ENCODE measurements around the gene ETV4. TPM values are rescaled to one million over a fixed set of nuclear protein-coding genes. Genes with fewer than 3 reads are reported as not detected.

ETV4 gene
- total and polyA plus RNA-seq, 2 donors (not counting 1 experiment from before 2014, with no cell fraction given), result 0.33 to 1.8 TPM

- no peak overlapping the region for H2AFZ ChIP-seq (ENCODE audit: low read length)
- no peak for DNase-seq (ENCODE audit: low read depth in 2 of 2)
- H4K20me1 ChIP-seq (ENCODE audit: control insufficient read depth, extremely low read depth, insufficient read depth, low read length), result no peaks in the 10 kb centered on the region
- no peak overlapping the region for H3K9ac ChIP-seq (ENCODE audit: insufficient read depth, low read length)
- no peaks in the 10 kb centered on the region for H3K79me2 ChIP-seq (ENCODE audit: control insufficient read depth, insufficient read depth, low read length)
- H3K36me3 ChIP-seq (ENCODE audit: control insufficient read depth, insufficient read depth, low read length), result no peaks in the 10 kb centered on the region
- H3K9me3 ChIP-seq (ENCODE audit: control insufficient read depth, insufficient read depth, low read depth, low read length), result no peaks in the 10 kb centered on the region
- no peak overlapping the region for H3K4me2 ChIP-seq (ENCODE audit: extremely low read depth, insufficient read depth, low read length)
- no peak overlapping the region for H3K27ac ChIP-seq (ENCODE audit: insufficient read depth, low read length)
- TF ChIP-seq EZH2 (IDR thresholded peaks at IDR 0.05; ENCODE audit: low read length, missing control alignments), result no peak
- no peak overlapping the region for H3K4me3 ChIP-seq (replicated peaks in 1 of 4; ENCODE audit: control extremely low read depth in 1 of 4, insufficient read depth in 1 of 4, low read depth in 3 of 4, low read length in 4 of 4)
- H3K27me3 ChIP-seq (ENCODE audit: control insufficient read depth, insufficient read depth, low read length), result no peaks in the 10 kb centered on the region
- H3K4me1 ChIP-seq (ENCODE audit: control insufficient read depth, extremely low read depth, insufficient read depth, low read length), result peaks cover 6% of the 10 kb centered on the region
These were observed 7.4 kb upstream of the ETV4 start for GRCh38 chr17:43553573-43553972.

GRCh38 chr17:43552229-43552837 lies 6.2 kb upstream of the ETV4 start:
- no peaks in the 10 kb centered on the region for H3K79me2 ChIP-seq (ENCODE audit: control insufficient read depth, insufficient read depth, low read length)
- no peak overlapping the region for H3K4me3 ChIP-seq (replicated peaks in 1 of 4; ENCODE audit: control extremely low read depth in 1 of 4, insufficient read depth in 1 of 4, low read depth in 3 of 4, low read length in 4 of 4)
- peaks cover 6% of the 10 kb centered on the region for H3K4me1 ChIP-seq (ENCODE audit: control insufficient read depth, extremely low read depth, insufficient read depth, low read length)
- H3K9ac ChIP-seq (ENCODE audit: insufficient read depth, low read length), result no peak overlapping the region
- DNase-seq (ENCODE audit: low read depth in 2 of 2), result no peak
- no peak overlapping the region for H2AFZ ChIP-seq (ENCODE audit: low read length)
- H3K9me3 ChIP-seq (ENCODE audit: control insufficient read depth, insufficient read depth, low read depth, low read length), result no peaks in the 10 kb centered on the region
- TF ChIP-seq CTCF (conservative IDR thresholded peaks at IDR 0.05 in 1 of 2, IDR thresholded peaks at IDR 0.05 in 1 of 2; ENCODE audit: low read depth in 1 of 2, low read length in 2 of 2) (no peak), EZH2 (IDR thresholded peaks at IDR 0.05; ENCODE audit: low read length, missing control alignments) (no peak)
- H3K27me3 ChIP-seq (ENCODE audit: control insufficient read depth, insufficient read depth, low read length), result no peaks in the 10 kb centered on the region
- H3K36me3 ChIP-seq (ENCODE audit: control insufficient read depth, insufficient read depth, low read length), result no peaks in the 10 kb centered on the region
- H3K4me2 ChIP-seq (ENCODE audit: extremely low read depth, insufficient read depth, low read length), result no peak overlapping the region
- no peak overlapping the region for H3K27ac ChIP-seq (ENCODE audit: insufficient read depth, low read length)
- no peaks in the 10 kb centered on the region for H4K20me1 ChIP-seq (ENCODE audit: control insufficient read depth, extremely low read depth, insufficient read depth, low read length)

GRCh38 chr17:43550754-43551153 lies 4.6 kb upstream of the ETV4 start:
- Histone ChIP-seq H3K9me3 (ENCODE audit: control insufficient read depth, insufficient read depth, low read depth, low read length) (no peaks in the 10 kb centered on the region), H3K36me3 (ENCODE audit: control insufficient read depth, insufficient read depth, low read length) (no peaks in the 10 kb centered on the region), H2AFZ (ENCODE audit: low read length) (no peak overlapping the region), H4K20me1 (ENCODE audit: control insufficient read depth, extremely low read depth, insufficient read depth, low read length) (no peaks in the 10 kb centered on the region), H3K4me1 (ENCODE audit: control insufficient read depth, extremely low read depth, insufficient read depth, low read length) (peaks cover 5% of the 10 kb centered on the region), H3K4me3 (replicated peaks in 1 of 4; ENCODE audit: control extremely low read depth in 1 of 4, insufficient read depth in 1 of 4, low read depth in 3 of 4, low read length in 4 of 4) (no peak overlapping the region), H3K79me2 (ENCODE audit: control insufficient read depth, insufficient read depth, low read length) (no peaks in the 10 kb centered on the region), H3K4me2 (ENCODE audit: extremely low read depth, insufficient read depth, low read length) (no peak overlapping the region), H3K9ac (ENCODE audit: insufficient read depth, low read length) (no peak overlapping the region), H3K27ac (ENCODE audit: insufficient read depth, low read length) (no peak overlapping the region), H3K27me3 (ENCODE audit: control insufficient read depth, insufficient read depth, low read length) (no peaks in the 10 kb centered on the region)
- no peak for DNase-seq (ENCODE audit: low read depth in 2 of 2)
- no peak for TF ChIP-seq CTCF (conservative IDR thresholded peaks at IDR 0.05 in 1 of 2, IDR thresholded peaks at IDR 0.05 in 1 of 2; ENCODE audit: low read depth in 1 of 2, low read length in 2 of 2)
- no peak for TF ChIP-seq EZH2 (IDR thresholded peaks at IDR 0.05; ENCODE audit: low read length, missing control alignments)

All from fibroblast of lung (primary cell).